Lower leg skin (tissue), 4 donors: ENCODE measurements around the gene RAVER2. TPM values are rescaled to one million over a fixed set of nuclear protein-coding genes. Genes with fewer than 3 reads are reported as not detected.

ENCODE experiments used
- DNase-seq, 2 donors: peaks; one replicate each; pipeline ENCODE4 v3.0.0-alpha.2; 2019; ENCODE audit warnings: low spot score in 2 of 2
- H3K4me3 ChIP-seq: fragments of 200-600 bp; sonication (generic); 2 replicates; pipeline ENCODE4 v1.5.1; 2017; ENCODE audit warnings: mild to moderate bottlenecking, low read depth; ENCODE audit not compliant: poor library complexity, severe bottlenecking
- POLR2A ChIP-seq, 2 donors: fragments of 450-650 bp; IDR thresholded peaks; one replicate each; pipeline ENCODE4 v1.6.1; 2016 to 2017; ENCODE audit warnings: antibody characterized with exemption in 2 of 2, mild to moderate bottlenecking in 1 of 2, moderate library complexity in 1 of 2
- WGBS, 2 donors: methylation state at CpG; one replicate each; pipeline ENCODE4 v1.1.5; 2018; 5-methylcytosine and 5-hydroxymethylcytosine counted together
- intact Hi-C: fragments of 100-400 bp; cut with DNase I; formaldehyde crosslinking; loops from one replicate; pipeline ENCODE4 v1.15.0; 2023; ENCODE audit warnings: low total_unique reads
- total RNA-seq, 4 donors: library from RNA; depleted of rRNA; stranded (reverse); fragments of >200 nt; gene quantifications; one replicate each; pipeline ENCODE4 v1.1.0, GENCODE V29; 2016
- TF ChIP-seq, protein P1 (sequence below), 3 donors: fragments of 450-650 bp; IDR thresholded peaks; one replicate each; pipeline ENCODE4 v1.5.1; 2016; ENCODE audit warnings: antibody characterized with exemption in 3 of 3, mild to moderate bottlenecking in 3 of 3, moderate library complexity in 2 of 3

RAVER2 gene
- total RNA-seq, 4 donors from 2014 or later, result 6.6 to 11.9 (median 8.4) TPM

DNA sequence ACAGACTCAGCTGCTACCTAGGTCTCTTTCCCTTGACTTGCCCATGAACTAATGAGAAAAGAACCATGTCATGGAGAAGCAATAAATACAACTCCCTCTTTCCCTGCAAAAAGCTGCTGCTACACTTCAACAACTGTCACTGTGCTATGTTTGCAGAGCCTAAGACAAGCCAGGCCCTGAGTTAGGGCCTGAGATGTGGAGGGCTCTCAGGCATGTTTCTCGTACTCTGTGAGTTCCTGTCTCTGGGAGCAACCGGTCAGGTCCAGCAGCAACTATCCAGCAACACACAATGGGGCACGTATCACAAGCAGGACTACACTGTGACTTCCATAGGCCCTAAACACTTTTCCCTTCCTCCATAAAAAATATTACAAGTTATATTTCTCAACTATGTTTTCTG lies 129.8 kb downstream of the RAVER2 start:
- no peak for TF ChIP-seq POLR2A (IDR thresholded peaks at IDR 0.05)
- TF ChIP-seq, protein P1, sequence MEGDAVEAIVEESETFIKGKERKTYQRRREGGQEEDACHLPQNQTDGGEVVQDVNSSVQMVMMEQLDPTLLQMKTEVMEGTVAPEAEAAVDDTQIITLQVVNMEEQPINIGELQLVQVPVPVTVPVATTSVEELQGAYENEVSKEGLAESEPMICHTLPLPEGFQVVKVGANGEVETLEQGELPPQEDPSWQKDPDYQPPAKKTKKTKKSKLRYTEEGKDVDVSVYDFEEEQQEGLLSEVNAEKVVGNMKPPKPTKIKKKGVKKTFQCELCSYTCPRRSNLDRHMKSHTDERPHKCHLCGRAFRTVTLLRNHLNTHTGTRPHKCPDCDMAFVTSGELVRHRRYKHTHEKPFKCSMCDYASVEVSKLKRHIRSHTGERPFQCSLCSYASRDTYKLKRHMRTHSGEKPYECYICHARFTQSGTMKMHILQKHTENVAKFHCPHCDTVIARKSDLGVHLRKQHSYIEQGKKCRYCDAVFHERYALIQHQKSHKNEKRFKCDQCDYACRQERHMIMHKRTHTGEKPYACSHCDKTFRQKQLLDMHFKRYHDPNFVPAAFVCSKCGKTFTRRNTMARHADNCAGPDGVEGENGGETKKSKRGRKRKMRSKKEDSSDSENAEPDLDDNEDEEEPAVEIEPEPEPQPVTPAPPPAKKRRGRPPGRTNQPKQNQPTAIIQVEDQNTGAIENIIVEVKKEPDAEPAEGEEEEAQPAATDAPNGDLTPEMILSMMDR (IDR thresholded peaks at IDR 0.05), result no peak
- no peak overlapping the region for H3K4me3 ChIP-seq
- DNase-seq, result no peak
- 89 to 94% methylated on average over 3 of the region's 3 CpGs for WGBS, 2 donors
- intact Hi-C loops, result no loop called here

DNA sequence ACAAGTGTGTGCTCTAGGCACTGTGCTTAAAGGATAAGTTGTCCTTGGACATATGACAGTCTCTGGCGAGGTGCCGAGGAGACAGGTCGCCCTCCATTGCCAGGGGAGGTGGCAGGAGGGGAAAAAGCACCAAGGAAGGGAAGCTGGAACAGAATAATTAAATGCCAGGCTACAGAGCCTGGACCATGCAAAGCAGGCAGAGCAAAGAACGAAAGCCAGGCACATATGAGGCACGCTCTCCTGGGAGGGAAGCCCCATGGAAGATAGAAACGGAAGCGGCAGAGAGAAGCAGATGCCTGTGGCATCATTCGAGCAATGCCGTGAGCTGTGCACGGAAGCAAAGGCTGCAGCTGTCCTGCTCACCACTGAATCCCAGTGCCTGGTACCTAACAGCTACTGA lies 130.2 kb downstream of the RAVER2 start:
- intact Hi-C loops, result no loop called here
- 94 to 96% methylated on average over 10 of the region's 10 CpGs for WGBS, 2 donors
- TF ChIP-seq POLR2A (IDR thresholded peaks at IDR 0.05), result no peak
- TF ChIP-seq, protein P1 (IDR thresholded peaks at IDR 0.05), result no peak
- no peak overlapping the region for H3K4me3 ChIP-seq
- no peak for DNase-seq

DNA sequence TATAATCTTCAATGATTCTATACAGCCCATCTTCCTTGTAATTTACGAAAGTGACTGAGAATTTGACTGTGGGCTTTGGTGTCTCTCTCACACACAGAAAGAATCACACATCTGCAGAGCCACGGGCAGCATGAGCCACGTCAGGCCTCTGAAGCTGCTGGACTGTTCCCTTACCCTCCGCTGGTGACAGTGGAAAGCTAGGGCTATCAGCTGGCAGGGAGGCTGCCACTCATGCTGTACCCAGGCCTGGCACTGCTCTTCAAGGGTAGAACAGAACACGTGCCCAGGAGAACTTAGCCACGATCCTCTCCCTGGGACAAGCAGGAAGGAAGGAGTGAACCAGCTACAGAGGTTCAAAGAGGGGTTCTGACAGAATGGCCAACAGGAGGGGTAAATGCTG lies 130.7 kb downstream of the RAVER2 start:
- TF ChIP-seq, protein P1 (IDR thresholded peaks at IDR 0.05), result no peak
- WGBS, 2 donors, result 89 to 92% methylated on average over 6 of the region's 6 CpGs
- no peak for DNase-seq
- no peak overlapping the region for H3K4me3 ChIP-seq
- intact Hi-C loops, result no loop called here

DNA sequence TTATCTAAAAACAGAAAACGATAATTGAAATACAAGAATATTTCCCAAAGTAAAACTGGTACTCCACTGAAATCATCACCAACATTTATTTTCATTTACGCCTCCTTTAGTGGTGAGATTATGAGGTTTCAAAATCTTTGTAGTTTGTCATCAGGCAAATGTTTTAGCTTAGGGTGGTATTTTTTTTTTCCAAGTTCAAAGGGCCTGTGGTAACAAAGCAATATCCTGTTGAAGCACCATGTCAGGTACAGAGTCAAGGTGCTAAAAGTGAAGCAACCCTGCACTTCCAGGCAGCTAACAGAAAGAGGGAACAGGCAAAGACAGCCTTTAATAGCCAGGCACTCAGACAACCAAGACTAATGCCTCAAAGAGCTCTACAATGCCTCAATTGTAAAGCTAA lies 132.3 kb downstream of the RAVER2 start:
- TF ChIP-seq, protein P1 (IDR thresholded peaks at IDR 0.05), result no peak
- no peak for TF ChIP-seq POLR2A (IDR thresholded peaks at IDR 0.05)
- H3K4me3 ChIP-seq, result no peak overlapping the region
- WGBS, 2 donors, result 88 to 92% methylated on average over 2 of the region's 2 CpGs
- no peak for DNase-seq
- intact Hi-C loops, result no loop called here

DNA sequence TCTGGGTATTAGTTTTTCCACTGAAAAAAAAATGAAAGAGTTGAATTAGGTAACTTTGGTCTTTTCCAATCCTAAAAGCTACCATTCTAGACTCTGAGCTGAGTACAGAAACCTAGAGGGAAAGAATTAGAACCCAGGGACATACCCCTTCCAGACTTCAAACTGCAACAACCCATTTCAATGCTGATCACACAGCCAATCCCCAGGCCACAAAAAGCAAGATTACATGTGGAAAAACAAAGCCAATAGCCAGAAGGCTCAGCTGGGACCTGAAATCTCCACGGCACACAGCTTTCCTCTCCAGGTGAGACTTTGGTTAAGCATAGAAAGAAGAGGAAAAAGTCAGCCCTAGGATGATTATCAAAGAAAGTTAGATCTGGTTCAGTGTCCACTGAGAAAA lies 132.7 kb downstream of the RAVER2 start:
- WGBS, 2 donors, result 80 to 100% methylated on average over 1 of the region's 1 CpG
- no peak overlapping the region for H3K4me3 ChIP-seq
- intact Hi-C loops, result no loop called here
- no peak for DNase-seq
- no peak for TF ChIP-seq POLR2A (IDR thresholded peaks at IDR 0.05)
- TF ChIP-seq, protein P1 (IDR thresholded peaks at IDR 0.05), result no peak

DNA sequence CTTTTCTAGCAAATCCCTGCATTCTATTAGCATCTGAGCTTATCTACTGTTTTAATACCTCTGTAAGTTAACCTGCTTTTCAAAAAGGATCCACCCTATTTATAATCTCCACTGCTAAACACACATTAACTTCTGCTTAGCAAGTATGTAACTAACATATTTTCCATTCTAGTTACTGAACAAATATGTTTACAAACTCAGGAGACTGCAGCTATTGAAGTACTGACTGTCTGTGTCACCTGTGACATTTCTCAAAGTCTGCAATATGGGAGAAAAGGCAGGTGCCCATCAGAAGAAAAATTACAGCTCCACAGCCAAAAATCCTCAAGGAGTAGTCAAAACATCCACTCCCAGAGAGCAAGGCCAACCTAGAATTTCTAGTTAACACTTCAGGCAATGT lies 133.2 kb downstream of the RAVER2 start:
- no peak for DNase-seq
- H3K4me3 ChIP-seq, result no peak overlapping the region
- TF ChIP-seq, protein P1 (IDR thresholded peaks at IDR 0.05), result no peak
- no peak for TF ChIP-seq POLR2A (IDR thresholded peaks at IDR 0.05)
- intact Hi-C loops, result no loop called here
